NT2/D1 (cell line): ENCODE results near the gene BCKDHA.
"Not testable (repeated sequence)": the region's sequence is repeated elsewhere in the genome, so short reads cannot be mapped to it uniquely, and the experiment has no call there.

Source experiments
- DNase-seq: peaks from one replicate; pipeline ENCODE4 v3.0.0-alpha.2; 2011; ENCODE audit warnings: low read depth, low spot score
- H3K27me3 ChIP-seq: 2 replicates; pipeline ENCODE4 v1.6.0; 2011; ENCODE audit warnings: mild to moderate bottlenecking; ENCODE audit not compliant: insufficient read length, insufficient read depth
- H3K36me3 ChIP-seq: 2 replicates; pipeline ENCODE4 v1.6.1; 2011; ENCODE audit warnings: mild to moderate bottlenecking, low read length, mixed read lengths; ENCODE audit not compliant: insufficient read depth, insufficient read length
- H3K4me1 ChIP-seq: 2 replicates; pipeline ENCODE4 v1.5.1; 2011; ENCODE audit not compliant: insufficient read depth, insufficient read length
- H3K4me3 ChIP-seq: 2 replicates; pipeline ENCODE4 v1.5.1; 2011; ENCODE audit warnings: low read depth; ENCODE audit not compliant: insufficient read length
- H3K9ac ChIP-seq: 2 replicates; pipeline ENCODE4 v1.6.0; 2011; ENCODE audit warnings: low read depth; ENCODE audit not compliant: insufficient read length
- H3K9me3 ChIP-seq: 2 replicates; pipeline ENCODE4 v1.5.1; 2011; ENCODE audit warnings: mild to moderate bottlenecking, low read length; ENCODE audit not compliant: insufficient read depth
- SUZ12 ChIP-seq: IDR thresholded peaks from 2 replicates; pipeline ENCODE4 v1.6.1; 2011; ENCODE audit not compliant: insufficient read length, insufficient read depth; ENCODE audit errors: extremely low read depth
- YY1 ChIP-seq: IDR thresholded peaks from 2 replicates; pipeline ENCODE4 v1.6.1; 2011; ENCODE audit not compliant: insufficient read length, insufficient read depth
- ZNF274 ChIP-seq: IDR thresholded peaks from 2 replicates; pipeline ENCODE4 v1.6.1; 2011; ENCODE audit warnings: mild to moderate bottlenecking, low read depth, low read length

BCKDHA gene

DNA sequence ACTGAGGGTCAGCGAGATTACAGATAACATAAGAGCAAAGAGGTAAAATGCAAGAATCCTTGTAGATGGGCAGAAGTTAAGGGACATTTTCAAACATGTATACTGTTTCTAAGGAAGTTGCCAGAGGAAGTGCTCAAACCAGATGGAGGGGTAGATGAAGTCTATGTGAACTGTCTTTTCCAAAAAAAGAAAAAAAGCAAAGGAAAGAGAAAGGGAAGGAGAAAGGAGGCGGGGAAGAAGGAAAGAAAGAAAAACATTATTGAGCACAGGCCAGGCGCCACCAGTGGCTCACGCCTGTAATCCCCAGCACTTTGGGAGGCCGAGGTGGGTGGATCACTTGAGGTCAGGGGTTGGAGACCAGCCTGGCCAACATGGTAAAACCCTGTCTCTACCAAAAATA, 36.8 kb downstream of the BCKDHA start:
- Histone ChIP-seq H3K9ac (no peak overlapping the region), H3K4me1 (peaks cover 8% of the 10 kb centered on the region), H3K36me3 (peaks cover 52% of the 10 kb centered on the region), H3K4me3 (no peak overlapping the region), H3K9me3 (no peaks in the 10 kb centered on the region), H3K27me3 (no peaks in the 10 kb centered on the region)
- TF ChIP-seq ZNF274 (no peak), YY1 (no peak), SUZ12 (no peak)
- DNase-seq: no peak

DNA sequence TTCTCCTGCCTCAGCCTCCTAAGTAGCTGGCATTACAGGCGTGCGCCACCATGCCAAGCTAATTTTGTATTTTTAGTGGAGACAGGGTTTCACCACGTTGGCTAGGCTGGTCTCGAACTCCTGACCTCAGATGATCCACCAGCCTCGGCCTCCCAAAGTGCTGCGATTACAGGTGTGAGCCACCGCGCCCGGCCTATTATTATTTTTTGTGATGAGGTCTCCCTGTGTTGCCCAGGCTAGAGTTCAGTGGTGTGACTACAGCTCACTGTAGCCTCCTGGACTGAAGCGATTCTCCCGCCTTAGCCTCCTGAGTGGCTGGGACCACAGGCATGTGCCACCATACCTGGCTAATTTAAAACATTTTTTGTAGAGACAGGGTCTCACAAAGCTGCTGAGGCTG, 37.8 kb downstream of the BCKDHA start:
- H3K4me1 ChIP-seq, DNase-seq, H3K9ac ChIP-seq, H3K27me3 ChIP-seq, H3K4me3 ChIP-seq, H3K9me3 ChIP-seq: not testable (repeated sequence)
- H3K36me3 ChIP-seq: peaks cover 52% of the 10 kb centered on the region

DNA sequence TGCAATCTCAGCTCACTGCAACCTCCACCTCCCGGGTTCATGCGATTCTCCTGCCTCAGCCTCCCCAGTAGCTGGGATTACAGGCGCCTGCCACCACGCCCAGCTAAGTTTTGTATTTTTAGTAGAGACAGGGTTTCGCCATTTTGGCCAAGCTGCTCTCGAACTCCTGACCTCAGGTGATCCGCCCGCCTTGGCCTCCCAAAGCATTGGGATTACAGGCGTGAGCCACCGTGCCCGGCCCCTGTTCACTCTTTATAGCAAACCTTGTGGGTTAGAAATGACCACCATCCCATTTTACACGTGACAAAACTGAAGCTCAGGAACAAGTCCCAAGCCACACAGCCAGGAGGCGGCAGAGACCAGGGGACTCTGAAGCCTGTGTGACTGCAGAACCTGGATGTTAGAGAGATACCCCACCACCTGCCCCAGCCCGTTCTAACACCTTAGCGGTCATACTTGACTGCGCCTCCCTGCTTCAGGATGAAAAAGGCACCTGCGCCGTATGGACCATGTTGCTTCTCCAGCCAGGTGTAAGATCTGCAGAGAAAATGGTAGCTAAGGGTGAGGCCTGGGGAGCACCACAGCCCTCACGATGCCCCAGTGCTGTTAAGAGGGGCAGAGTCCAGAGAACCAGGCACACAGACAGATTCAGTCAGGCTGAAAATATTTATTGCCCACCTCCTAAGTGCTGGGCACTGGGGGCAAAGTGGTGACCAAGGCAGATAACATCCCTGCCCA, 38.5 kb downstream of the BCKDHA start:
- no peak overlapping the region for H3K9ac ChIP-seq
- no peaks in the 10 kb centered on the region for H3K27me3 ChIP-seq
- TF ChIP-seq YY1: no peak
- no peak for TF ChIP-seq SUZ12
- no peak for TF ChIP-seq ZNF274
- H3K36me3 ChIP-seq: peaks cover 46% of the 10 kb centered on the region
- H3K9me3 ChIP-seq: no peaks in the 10 kb centered on the region
- peaks cover 8% of the 10 kb centered on the region for H3K4me1 ChIP-seq
- no peak for DNase-seq
- H3K4me3 ChIP-seq: no peak overlapping the region

DNA sequence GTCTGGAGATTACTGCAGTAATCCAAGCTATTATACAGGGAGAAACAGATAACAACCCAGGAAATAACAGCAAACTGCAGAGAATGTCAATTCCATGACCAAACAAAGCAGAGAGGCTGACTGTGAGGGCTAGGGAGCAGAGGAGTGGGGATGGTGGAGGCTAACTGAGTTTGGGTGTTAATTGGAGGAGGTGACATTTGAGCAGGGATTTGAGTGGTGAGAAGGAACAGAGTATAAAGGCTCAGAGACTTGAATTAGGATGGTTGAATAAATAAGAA, 39.0 kb downstream of the BCKDHA start:
- H3K4me3 ChIP-seq: no peak overlapping the region
- no peak overlapping the region for H3K9ac ChIP-seq
- peaks cover 6% of the 10 kb centered on the region for H3K4me1 ChIP-seq
- TF ChIP-seq ZNF274: no peak
- no peak for TF ChIP-seq SUZ12
- TF ChIP-seq YY1: no peak
- DNase-seq: no peak
- peaks cover 41% of the 10 kb centered on the region for H3K36me3 ChIP-seq
- no peaks in the 10 kb centered on the region for H3K27me3 ChIP-seq
- no peaks in the 10 kb centered on the region for H3K9me3 ChIP-seq

DNA sequence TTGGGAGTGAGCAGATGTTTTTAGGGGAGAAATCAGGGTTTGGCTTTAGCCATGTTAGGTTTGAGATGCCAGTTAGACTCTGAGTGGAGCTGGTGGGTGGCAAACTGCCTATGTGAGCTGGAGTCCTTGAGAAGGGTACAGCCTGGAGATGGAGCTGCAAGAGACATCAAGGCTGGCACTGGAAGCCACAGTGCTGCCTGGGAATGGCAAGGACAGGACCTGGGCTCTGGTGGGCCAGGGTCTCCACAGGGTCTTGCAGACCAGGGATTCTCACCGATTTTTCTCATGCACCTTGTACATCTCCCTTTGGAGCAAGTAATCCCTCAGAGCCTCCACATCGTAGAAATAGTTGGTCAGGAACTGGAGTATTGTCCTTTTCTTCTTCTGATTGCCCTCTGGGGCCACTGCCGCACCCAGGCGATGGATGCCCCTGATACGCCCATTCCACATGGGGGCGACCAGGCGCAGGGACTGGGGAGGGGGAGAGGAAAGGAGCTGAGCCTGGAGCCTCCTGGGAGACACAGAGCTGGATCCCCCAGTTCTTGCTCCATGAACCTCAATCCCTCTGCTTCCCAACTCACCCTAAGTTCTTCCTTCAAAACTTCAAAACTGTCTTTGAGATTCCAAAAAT, 40.4 kb downstream of the BCKDHA start:
- Histone ChIP-seq H3K9me3 (no peaks in the 10 kb centered on the region), H3K4me3 (no peak overlapping the region), H3K36me3 (peaks cover 27% of the 10 kb centered on the region), H3K9ac (no peak overlapping the region), H3K27me3 (no peaks in the 10 kb centered on the region), H3K4me1 (peaks cover 2% of the 10 kb centered on the region)
- DNase-seq: no peak
- TF ChIP-seq ZNF274 (no peak), SUZ12 (no peak), YY1 (no peak)

DNA sequence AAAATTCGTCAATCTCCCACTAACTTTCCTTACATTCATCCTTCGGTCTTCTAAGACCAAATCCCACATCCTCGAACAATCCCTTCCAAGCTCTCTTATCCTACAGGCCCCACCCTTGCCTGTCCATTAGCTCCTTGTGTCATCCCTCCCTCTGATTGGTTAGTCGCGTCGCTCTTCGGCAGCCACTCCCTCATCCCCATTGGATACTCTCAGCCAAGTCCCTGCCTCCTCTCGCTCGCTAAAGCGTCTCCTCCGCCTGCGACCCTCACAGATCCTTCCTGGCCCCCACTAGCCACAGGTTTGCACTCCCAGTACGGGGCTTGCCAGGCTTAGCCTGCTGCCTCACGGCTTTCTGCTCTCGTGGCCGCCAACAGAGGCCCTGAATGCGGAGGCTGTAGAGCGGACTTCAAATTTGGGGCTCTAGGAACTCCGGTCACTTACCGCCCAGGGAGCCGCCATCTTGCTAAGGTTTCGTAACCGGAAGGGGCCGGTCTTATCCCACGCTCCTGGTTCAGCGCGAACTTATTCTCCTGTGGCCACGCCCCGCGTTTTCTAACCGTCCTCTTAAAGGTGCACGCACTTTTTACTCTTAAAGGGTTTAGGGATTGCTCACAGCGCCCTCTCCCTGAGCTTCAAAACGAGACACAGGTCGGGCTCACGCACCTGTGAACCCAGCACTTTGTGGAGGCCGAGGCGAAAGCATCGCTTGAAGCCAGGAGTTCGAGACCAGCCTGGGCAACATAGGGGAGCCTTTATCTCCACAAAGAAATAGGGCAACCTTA, 42.0 kb downstream of the BCKDHA start, which contains the start of gene DMAC2:
Gene DMAC2, minus strand, starts transcription at position 472 of the 782 bp plus-strand sequence. Its CDS starts 13 bp downstream, at position 459.
- Histone ChIP-seq H3K9me3 (no peaks in the 10 kb centered on the region), H3K36me3 (peaks cover 19% of the 10 kb centered on the region), H3K27me3 (peaks cover 11% of the 10 kb centered on the region), H3K4me1 (peaks cover 2% of the 10 kb centered on the region), H3K9ac (peak within 1 kb of the TSS; percentile 98), H3K4me3 (peak within 1 kb of the TSS; percentile 96)
- TF ChIP-seq YY1: peak; percentile 90
- no peak for TF ChIP-seq ZNF274
- TF ChIP-seq SUZ12: no peak
- DNase-seq: peak; percentile 95

DNA sequence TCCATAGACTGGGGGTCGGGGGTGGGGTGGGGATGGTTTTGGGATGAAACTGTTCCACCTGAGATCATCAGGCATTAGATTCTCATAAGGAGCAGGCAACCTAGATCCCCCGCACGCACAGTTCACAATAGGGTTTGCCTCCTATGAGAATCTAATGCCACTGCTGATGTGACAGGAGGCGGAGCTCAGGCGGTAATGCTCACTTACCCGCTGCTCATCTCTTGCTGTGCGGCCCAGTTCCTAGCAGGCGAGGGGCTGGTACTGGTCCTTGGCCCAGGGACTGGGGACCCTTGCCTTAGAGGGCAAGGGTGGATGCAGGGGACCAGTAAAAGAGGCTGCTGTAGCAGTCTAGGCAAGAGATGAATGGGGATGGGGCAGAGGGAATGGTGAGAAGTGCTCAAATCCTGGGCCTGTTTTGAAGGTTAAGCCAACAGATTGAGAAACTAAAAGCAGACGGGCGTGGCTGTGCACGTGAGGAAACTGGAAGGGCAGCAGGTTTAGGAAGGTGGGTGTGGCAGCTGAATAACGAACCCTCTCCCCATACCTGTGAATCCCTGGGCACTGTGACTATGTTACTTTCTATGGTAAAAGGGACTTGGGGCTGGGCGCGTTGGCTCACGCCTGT, 43.8 kb downstream of the BCKDHA start:
- Histone ChIP-seq H3K4me3 (no peak overlapping the region), H3K27me3 (peaks cover 14% of the 10 kb centered on the region), H3K9ac (no peak overlapping the region), H3K36me3 (peaks cover 12% of the 10 kb centered on the region), H3K4me1 (peaks cover 2% of the 10 kb centered on the region), H3K9me3 (no peaks in the 10 kb centered on the region)
- no peak for DNase-seq
- no peak for TF ChIP-seq ZNF274
- no peak for TF ChIP-seq SUZ12
- no peak for TF ChIP-seq YY1
